ENCODE measurements around the gene ZNF653.

Gene ZNF653, protein sequence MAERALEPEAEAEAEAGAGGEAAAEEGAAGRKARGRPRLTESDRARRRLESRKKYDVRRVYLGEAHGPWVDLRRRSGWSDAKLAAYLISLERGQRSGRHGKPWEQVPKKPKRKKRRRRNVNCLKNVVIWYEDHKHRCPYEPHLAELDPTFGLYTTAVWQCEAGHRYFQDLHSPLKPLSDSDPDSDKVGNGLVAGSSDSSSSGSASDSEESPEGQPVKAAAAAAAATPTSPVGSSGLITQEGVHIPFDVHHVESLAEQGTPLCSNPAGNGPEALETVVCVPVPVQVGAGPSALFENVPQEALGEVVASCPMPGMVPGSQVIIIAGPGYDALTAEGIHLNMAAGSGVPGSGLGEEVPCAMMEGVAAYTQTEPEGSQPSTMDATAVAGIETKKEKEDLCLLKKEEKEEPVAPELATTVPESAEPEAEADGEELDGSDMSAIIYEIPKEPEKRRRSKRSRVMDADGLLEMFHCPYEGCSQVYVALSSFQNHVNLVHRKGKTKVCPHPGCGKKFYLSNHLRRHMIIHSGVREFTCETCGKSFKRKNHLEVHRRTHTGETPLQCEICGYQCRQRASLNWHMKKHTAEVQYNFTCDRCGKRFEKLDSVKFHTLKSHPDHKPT

DNA sequence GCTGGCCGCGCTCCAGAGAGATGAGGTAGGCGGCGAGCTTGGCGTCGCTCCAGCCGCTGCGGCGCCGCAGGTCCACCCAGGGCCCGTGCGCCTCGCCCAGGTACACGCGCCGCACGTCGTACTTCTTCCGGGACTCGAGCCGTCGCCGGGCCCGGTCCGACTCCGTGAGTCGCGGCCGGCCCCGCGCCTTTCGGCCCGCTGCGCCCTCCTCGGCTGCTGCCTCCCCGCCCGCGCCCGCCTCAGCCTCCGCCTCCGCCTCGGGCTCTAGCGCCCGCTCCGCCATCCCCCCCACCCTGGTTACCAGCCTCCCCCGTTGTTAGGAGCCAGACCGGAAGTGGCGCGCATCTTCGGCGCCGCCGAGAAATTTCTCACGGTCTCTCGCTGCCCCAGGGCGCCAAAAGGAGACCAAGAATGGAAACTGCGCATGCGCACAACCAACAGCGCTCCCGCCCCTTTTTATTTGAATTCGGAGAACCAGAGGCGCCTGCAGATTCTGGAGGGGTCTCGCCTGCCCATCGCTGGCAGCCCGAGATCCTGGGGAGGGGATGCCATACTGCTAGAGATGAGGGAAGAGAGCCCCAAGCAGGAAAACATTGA lies at the start of gene ZNF653:
Gene ZNF653, minus strand, starts transcription at position 336 of the 597 bp plus-strand sequence. Its CDS starts 53 bp downstream, at position 283.
- no peak for FAIRE-seq
- DNase-seq (ENCODE audit: extremely low spot score, insufficient read length, low read depth): peak; percentile 97

DNA sequence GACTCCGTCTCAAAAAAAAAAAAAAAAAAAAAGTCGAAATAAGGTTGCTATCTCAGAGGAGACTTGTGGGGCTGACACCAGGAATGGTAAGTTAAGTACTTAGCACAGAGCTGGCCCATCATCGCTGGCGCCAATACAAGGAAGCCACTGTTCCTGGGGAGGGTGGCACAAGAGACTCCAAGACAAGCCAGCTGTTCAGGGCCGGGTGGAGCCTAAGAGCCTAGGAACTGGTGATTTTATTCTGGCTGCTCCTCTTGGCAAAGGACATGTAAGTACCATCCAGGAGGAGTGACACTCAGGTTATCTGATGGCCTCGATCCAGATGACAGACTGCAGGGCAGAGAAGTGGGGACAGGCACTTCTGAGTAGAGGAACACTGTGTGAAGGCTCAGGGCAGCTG lies 49.6 kb upstream of the ZNF653 start:
- no peak for DNase-seq (ENCODE audit: extremely low spot score, insufficient read length, low read depth)

DNA sequence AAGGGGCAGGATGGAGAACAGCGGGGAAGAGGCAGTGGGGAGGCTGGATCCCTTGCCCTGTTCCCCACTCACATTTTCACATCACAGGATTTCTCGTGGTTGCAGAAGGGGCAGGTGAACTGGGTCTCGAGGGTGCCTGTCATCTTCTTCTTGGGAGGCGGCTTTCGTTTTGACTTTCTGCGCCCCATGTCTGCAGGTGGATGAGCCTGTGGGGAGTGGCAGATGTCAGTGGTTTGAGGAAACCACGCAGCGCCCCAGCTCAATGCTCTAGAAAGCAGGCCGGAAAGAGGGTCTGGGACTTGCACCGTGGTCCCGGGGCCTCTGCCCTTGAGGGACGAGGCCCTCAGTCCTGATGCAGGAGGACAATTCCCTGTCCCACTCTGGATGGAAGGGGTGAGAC lies 48.5 kb upstream of the ZNF653 start:
- FAIRE-seq (peak; percentile 85), DNase-seq (ENCODE audit: extremely low spot score, insufficient read length, low read depth) (no peak)

More for the DNA sequence above, 49.6 kb upstream of the ZNF653 start:
- FAIRE-seq: no peak

DNA sequence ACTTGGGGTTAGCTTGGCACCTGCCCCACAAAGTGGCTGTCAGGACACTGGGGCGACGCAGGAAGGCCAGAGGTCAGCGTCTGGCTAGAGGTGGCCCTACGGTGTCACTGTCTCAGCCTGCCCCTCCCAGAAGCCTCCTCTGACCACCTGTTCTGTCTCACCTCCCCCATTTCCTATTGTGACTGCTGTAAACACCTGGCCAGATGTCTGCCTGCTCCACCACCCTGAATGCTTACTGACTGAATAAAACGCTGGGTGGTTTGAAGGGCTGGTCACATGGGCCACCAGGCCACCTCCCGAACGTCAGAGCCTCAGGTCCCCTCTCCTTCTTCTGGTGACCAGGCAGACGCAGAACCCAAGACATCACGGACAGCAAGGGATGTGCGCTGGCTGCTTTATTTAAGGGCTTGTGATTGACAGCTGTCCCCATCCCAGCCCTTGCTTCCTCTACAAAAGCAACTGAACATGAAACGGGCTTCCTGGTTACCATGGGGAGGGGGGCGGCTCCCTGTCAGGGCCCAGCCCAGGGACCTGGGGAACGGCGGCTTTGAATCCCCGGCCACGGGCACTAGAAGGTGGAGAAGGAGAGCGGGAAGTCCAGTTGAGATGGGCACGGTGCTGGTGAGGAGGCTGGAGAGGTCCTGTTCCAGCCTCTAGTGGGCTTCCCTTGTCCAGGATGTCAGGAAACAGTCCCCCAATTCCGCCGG lies 47.2 kb upstream of the ZNF653 start:
- FAIRE-seq (no peak), DNase-seq (ENCODE audit: extremely low spot score, insufficient read length, low read depth) (no peak)

DNA sequence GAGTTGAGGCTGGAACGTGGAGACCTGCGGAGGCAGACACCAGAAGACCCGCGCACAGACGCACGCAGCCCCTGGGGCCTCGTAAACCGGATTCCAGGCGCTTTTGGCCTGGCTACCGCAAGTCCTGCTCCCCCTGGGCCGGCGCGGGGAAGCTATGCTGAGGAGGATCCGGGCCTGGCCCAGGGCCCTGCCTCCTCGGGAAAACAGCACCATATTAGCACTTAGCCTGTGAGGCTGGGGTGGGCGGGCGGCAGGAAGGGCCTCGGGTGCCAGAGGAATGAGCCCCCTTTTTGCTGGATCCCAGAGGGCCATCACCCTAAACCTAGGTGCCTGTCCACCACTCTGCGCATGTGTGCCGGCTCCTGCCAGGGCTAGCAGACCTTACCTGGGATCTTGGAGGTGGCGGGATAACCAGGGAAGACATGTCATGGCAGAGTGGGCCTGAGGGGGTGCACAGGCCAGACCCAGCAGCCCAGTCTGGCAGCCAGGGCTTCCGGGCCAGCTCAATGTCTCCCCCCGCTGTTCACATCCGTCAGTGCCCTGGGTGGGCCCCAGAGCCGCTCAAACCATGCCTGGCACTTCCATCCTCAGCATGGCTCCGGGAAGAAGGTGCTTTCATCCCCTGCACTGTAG lies 46.1 kb upstream of the ZNF653 start:
- FAIRE-seq (no peak), DNase-seq (ENCODE audit: extremely low spot score, insufficient read length, low read depth) (no peak)

DNA sequence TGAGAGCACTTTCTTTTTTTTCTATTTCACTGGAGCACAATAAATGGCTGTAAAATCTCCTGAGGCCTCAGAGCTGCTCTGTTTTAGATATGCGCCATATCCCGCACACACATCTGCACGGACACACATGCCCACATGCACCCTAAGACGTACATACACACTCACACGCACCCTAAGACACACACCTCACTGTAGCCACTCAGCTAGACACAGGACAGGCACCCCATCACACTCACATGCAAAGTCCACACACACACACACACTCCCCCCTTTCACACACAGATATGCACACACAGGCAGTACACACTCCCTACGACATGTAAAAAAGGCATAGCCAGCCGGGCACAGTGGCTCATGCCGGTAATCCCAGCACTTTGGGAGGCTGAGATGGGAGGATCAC lies 44.6 kb upstream of the ZNF653 start:
- FAIRE-seq (no peak), DNase-seq (ENCODE audit: extremely low spot score, insufficient read length, low read depth) (no peak)

DNA sequence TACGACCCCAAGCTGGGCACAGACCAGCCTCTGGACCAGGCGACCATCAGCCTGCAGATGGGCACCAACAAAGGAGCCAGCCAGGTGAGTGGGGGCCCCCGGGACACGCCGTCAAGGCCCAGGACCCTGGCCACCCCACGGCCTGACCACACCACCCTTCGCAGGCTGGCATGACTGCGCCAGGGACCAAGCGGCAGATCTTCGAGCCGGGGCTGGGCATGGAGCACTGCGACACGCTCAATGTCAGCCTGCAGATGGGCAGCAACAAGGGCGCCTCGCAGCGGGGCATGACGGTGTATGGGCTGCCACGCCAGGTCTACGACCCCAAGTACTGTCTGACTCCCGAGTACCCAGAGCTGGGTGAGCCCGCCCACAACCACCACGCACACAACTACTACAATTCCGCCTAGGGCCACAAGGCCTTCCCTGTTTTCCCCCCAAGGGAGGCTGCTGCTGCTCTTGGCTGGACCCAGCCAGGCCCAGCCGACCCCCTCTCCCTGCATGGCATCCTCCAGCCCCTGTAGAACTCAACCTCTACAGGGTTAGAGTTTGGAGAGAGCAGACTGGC lies 43.8 kb upstream of the ZNF653 start:
- FAIRE-seq (no peak), DNase-seq (ENCODE audit: extremely low spot score, insufficient read length, low read depth) (no peak)

DNA sequence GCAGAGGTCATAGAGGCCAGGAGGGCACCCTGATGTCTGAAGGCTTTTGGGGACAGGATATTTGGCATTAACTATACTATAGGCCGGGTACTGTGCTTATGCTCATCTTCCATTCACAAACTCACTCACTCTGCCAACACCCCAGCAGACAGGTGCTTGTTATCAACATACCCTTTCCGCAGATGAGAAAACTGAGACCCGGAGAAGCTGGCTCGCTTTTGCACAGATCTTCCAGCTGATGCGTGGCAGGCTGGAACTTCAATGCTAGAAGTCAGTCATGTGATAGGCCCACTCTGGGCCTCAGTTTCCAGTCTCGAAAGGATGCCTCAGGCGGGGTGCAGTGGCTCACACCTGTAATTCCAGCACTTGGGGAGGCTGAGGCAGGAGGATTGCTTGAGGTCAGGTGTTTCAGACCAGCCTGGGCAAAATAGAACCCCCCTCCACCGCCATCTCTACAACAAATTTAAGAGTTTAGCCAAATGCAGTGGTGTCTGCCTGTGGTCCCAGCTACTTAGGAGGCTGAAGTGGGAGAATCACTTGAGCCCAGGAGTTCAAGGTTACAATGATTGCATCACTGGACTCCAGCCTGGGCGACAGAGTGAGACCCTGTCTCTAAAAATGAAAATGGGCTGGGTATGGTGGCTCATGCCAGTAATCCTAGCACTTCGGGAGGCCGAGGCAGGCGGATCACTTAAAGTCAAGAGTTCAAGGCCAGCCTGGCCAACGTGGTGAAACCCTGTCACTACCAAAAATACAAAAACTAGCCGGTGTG lies 42.5 kb upstream of the ZNF653 start:
- no peak for FAIRE-seq
- no peak for DNase-seq (ENCODE audit: extremely low spot score, insufficient read length, low read depth)

DNA sequence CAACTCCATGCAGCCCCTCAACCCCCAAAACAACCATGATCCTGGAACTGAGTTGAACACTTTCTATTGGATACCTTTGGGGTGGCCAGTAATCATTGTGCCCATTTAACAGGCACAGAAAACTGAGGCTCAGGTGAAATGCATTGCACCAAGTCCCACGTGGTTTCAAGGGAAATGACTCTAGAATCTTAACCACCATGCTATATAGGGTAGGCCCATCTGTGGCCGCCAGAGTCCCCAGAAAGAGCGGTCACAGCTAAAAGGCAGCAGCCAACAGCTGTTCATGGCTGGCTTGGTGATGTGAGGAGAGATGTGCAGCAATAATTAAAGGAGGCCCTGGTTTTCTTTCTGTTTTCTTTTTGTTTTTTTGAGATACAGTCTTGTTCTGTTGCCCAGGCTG lies 35.6 kb upstream of the ZNF653 start:
- DNase-seq (ENCODE audit: extremely low spot score, insufficient read length, low read depth) (no peak), FAIRE-seq (peak; percentile 15)

DNA sequence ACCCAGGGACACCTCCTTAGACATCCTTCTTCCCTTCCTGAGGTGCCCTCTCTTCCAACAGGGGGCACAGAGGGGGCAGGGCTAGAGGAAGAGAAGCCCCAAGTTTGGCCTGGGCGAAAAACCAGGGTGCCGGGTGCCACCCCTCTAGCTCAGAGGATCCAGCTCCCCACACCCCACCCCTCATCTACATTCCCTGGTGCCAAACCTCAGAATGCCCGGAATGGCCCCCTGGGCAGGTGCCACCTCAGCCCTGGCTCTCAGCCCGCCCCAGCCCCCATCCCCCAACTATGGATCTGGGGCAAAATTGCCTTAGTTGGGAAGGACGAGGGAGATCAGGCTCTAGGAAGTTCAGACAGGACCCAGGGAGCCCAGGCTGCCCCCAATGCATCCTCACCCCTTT lies 35.0 kb upstream of the ZNF653 start:
- DNase-seq (ENCODE audit: extremely low spot score, insufficient read length, low read depth) (no peak), FAIRE-seq (no peak)

DNA sequence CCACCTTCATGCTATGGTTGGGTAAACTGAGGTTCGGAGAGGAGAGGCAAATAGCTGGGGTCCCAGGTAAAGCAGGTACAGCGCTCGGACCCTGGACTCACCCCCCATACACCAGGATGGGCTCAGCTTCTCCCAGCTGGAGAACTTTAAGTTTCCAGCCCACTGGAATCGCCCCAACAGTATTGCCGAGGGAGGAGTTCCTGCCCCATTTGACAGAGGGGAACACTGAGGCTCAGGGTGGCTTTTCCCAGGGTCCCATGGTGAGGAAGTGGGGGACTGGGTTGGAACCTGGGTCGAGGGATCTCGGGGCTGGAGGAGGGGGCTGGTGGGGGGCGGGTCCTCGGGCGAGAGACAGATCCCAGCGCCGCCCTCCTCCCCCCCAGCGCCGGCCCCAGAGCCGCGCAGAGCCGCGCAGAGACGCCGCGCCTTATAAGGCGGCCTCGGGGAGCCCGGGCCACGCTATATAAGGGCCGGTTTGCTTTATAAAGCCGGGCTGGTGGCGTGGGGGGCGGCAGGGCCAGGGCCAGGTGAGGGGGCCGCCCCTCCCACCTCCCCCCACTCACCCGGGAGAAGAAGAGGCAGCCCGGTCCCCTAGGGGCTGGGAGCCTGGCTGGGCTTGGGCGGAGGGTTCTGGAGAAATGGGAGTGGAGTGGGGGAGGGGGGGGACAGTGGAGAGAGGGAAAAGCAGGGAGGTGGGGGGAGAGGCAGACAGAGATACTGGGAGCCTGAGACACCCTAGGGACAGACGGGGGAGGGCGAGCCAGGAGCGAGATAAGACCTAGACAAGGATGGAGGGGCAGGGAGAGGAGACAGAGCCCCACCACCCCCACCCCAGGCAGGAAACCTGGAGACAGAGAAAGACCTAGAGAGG lies 34.1 kb upstream of the ZNF653 start:
- FAIRE-seq: no peak
- no peak for DNase-seq (ENCODE audit: extremely low spot score, insufficient read length, low read depth)

DNA sequence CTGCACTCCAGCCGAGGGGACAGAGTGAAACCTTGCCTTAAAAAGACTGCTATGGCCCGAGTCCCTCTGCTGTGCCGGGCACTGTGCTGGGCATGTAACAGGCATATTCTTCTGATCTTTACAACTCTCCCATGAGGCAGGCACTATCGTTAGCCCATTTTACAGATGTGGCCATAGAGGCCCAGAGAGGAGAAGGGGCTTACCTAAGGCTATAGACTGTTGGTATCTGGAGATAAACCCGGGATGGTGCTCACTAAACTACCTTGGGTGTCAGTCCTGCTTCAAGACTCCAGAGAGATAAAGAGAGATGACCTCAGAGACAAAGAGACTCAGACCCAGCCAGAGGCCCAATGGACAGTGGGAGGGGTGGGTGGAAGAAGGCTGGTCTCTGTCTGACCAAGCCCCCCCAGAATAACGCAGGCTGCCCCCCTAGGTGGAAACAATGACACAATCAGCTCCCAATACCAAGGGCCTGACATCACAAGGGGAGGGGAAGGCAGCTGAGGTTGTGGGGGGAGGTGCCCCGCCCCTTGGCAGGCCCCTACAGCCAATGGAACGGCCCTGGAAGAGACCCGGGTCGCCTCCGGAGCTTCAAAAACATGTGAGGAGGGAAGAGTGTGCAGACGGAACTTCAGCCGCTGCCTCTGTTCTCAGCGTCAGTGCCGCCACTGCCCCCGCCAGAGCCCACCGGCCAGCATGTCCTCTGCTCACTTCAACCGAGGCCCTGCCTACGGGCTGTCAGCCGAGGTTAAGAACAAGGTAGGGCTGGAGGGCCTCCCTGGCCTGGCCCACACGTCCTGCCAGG lies 32.8 kb upstream of the ZNF653 start, which contains the start of gene CNN1:
Gene CNN1, plus strand, starts transcription at position 620 of the 805 bp plus-strand sequence. Its CDS starts 77 bp downstream, at position 697.
- DNase-seq (ENCODE audit: extremely low spot score, insufficient read length, low read depth) (no peak), FAIRE-seq (no peak)

DNA sequence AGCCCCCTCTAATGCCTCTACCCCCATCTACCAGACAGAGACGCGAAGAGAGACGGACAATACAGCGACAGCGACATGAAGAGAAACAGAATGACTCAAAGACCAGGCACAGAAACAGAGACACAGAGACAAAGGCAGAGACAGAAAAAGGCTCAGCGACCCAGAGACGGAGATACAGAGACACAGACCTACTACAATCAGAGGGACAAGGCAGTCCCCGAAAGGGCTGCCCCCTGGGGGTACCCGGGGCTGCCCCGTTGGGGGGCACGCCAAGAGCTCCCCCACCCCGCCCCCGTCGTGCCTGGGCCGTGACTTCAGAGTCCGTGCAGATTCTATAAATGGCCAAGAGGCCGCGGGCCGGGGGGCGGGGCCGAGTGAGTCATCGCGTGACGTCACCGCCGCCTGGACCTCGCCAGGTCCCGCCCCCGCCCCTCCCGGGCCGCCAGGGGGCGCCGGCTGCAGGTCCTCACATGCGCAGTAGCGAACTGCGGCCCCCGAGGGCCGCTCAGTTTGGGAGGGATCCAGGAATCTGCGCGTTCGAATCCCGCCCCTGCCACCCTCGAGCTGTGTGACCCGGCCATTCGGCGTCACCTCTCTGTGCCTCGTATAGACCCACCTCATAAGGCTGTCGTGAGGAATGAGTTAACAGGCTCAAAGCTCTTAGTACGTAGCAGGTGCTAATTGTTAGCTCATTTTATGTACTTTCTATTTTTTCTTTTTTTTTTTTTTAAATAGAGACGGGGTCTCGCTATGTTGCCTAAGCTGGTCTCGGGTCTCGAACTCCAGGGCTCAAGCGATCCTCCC lies 30.4 kb upstream of the ZNF653 start:
- FAIRE-seq: peak; percentile 83

DNA sequence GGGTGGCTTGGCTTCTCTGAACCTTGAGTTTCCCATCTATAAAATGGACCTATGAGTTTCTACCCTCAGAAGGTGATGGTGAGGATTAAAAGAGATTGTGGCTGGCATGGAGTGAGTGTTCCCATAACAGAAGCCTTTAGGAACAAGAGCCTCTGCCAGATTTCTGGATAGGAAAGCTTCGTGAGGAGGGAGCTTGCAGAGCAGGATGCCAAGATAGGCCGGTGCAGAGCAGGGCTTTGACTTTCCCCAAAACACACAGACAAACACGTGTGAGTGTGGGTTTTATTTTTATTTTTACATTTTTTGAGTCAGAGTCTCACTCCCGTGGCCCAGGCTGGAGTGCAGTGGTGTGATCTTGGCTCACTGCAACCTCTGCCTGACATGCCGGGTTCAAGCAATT lies 29.3 kb upstream of the ZNF653 start:
- no peak for DNase-seq (ENCODE audit: extremely low spot score, insufficient read length, low read depth)
- FAIRE-seq: no peak

More for the DNA sequence above, 30.4 kb upstream of the ZNF653 start:
- peak; percentile 86 for DNase-seq (ENCODE audit: extremely low spot score, insufficient read length, low read depth)

DNA sequence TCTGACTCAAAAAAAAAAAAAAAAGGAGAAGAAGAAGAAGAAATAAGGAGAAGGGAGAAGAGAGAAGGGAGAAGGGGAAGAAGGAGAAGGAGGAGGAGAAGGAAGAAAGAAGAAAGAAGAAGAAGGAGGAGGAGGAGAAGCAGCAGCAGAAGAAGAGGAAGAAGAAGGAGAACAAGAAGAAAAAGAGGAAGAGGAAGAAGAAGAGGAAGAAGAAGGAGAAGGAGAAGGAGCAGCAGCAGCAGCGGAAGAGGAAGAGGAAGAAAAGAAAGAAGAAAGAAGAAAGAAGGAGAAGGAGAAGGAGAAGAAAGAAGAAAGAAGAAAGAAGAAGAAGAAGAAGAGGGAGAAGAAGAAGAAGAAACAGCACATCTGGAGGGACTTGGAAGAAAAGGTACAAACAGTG lies 28.9 kb upstream of the ZNF653 start:
- DNase-seq (ENCODE audit: extremely low spot score, insufficient read length, low read depth) (no peak), FAIRE-seq (no peak)

DNA sequence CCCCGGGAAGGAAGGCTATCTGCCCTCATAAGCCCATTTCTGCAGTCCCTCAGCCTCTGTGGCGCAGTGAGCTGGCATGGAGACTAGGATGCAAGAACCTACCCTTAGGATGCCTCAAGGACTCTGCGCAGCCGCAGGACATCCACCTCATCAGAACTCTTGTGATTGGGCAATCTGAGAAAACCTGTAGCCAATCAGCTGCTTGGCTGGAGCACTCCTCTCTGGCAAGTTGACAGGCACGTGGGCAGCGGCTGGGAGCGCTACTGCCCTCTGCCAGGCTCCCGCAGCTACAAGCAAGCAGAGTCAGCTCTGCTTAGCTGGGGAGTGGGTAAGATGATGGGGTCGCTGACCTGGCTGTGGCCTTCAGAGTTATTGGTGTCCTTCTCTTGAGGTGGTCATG lies 24.8 kb upstream of the ZNF653 start:
- FAIRE-seq (no peak), DNase-seq (ENCODE audit: extremely low spot score, insufficient read length, low read depth) (no peak)
